Left lung (tissue), 10 donors: Measurements from ENCODE around the gene OTUB2. TPM values are rescaled to one million over a fixed set of nuclear protein-coding genes. Genes with fewer than 3 reads are reported as not detected.
"Not testable (repeated sequence)": the region's sequence is repeated elsewhere in the genome, so short reads cannot be mapped to it uniquely, and the experiment has no call there.

Experiments
- ATAC-seq: fragments of 200-7000 bp; cut with Tn5 transposase; one replicate; pipeline ENCODE4 v1.9.1; 2020; ENCODE audit warnings: moderate library complexity
- DNase-seq, 4 donors: peaks; one replicate each; pipeline ENCODE4 v3.0.0-alpha.2; 2013 to 2020
- H3K27ac ChIP-seq, 2 donors: fragments of 200-600 bp; sonication (generic) in 1 of 2; one replicate each; pipeline versions ENCODE4 v1.5.0 to v1.8.0; 2020 to 2021
- H3K27me3 ChIP-seq, 2 donors: fragments of 200-600 bp; sonication (generic) in 1 of 2; one replicate each; pipeline versions ENCODE4 v1.5.0 to v1.8.0; 2020 to 2021
- H3K36me3 ChIP-seq, 2 donors: fragments of 200-600 bp; sonication (generic) in 1 of 2; one replicate each; pipeline versions ENCODE4 v1.5.0 to v1.8.0; 2020 to 2021
- H3K4me1 ChIP-seq, 2 donors: fragments of 200-600 bp; one replicate each; pipeline ENCODE4 v1.8.0; 2021
- H3K4me3 ChIP-seq, 2 donors: fragments of 200-600 bp; sonication (generic) in 1 of 2; one replicate each; pipeline versions ENCODE4 v1.5.0 to v1.8.0; 2020 to 2021; ENCODE audit warnings: mild to moderate bottlenecking in 1 of 2
- H3K9me3 ChIP-seq, 2 donors: fragments of 200-600 bp; sonication (generic) in 1 of 2; one replicate each; pipeline versions ENCODE4 v1.5.0 to v1.8.0; 2020 to 2021
- CTCF ChIP-seq, 2 donors: fragments of 200-600 bp; sonication (generic) in 1 of 2; IDR thresholded peaks; one replicate each; pipeline versions ENCODE4 v1.5.0 to v1.8.0; 2021; ENCODE audit warnings: antibody characterized with exemption in 2 of 2
- intact Hi-C, 2 donors: fragments of 100-400 bp; cut with DNase I; formaldehyde crosslinking; loops; one replicate each; pipeline versions ENCODE4 v1.11.2 to v1.14.2; 2022
- polyA plus RNA-seq, 6 donors: library from polyadenylated mRNA; unstranded; fragments of 120-200 nt; gene quantifications; one replicate each; pipeline ENCODE4 v1.2.1, GENCODE V29; 2013; ENCODE audit not compliant: insufficient read length in 6 of 6
- total RNA-seq, 2 donors: library from RNA; stranded (reverse); fragmentation: NEBNext Ultra II Directional; extraction: Animal tissue kit (Norgen Biotek cat#: 25700); gene quantifications; one replicate each; pipeline ENCODE4 v1.2.1, GENCODE V29; 2021
- donor health status: DM: no; HTN: yes; CAD: no.
- donor health status: DM: no; HTN: no; CAD: no.

Gene OTUB2
- total and polyA plus RNA-seq, 8 donors, result 1.2 to 5.4 (median 3.9) TPM

DNA sequence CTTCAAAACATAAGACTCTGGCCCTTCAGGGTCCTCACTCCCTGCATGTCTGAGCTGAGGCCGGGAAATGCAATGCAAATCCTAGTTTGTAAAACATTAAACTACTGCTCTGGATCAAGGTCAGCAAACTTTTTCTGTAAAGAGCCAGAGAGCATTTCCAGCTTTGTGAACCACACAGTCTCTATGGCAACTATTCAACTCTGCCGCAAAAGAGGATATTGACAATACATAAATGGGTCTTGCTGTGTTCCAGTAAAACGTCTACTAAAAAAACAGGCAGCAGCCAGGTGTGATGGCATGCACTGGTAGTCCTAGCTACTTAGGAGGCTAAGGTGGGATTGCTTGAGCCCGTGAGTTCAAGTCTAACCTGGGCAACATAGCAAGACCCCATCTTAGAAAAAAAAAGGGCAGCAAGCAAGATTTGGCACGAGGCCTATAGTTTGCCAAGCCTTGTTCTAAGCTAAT lies 32.6 kb downstream of the OTUB2 start:
- peaks cover 0 to 4% of the 10 kb centered on the region in 2 donors for H3K4me1 ChIP-seq
- no peak overlapping the region for H3K4me3 ChIP-seq
- intact Hi-C loops, result no loop called here
- DNase-seq (no peak), ATAC-seq (peak; percentile 66)
- peaks cover 0 to 89% of the 10 kb centered on the region in 2 donors for H3K36me3 ChIP-seq
- H3K9me3 ChIP-seq, result no peaks in the 10 kb centered on the region
- H3K27ac ChIP-seq, result no peak overlapping the region
- TF ChIP-seq CTCF (IDR thresholded peaks at IDR 0.05), result no peak
- H3K27me3 ChIP-seq, result no peaks in the 10 kb centered on the region

DNA sequence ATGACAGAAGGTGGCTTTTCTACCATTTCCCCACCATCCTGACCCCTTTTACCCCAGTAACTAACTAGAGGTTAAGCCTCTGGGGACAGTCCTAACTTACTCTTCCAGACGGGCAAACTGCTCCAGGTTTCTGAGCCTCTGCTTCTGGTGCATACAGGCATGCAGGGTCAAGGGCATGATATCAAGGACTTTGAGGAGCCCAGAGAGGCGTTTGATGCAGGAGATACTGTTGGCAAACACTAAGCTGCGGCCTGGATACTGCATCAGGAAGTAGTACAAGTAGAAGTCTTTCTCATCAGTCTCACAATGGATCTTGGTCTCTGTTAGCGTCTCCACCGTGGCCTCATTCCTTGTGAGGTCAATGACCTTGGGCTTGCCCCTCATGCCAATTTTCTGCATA lies 33.9 kb downstream of the OTUB2 start:
- peaks cover 0 to 76% of the 10 kb centered on the region in 2 donors for H3K36me3 ChIP-seq

GRCh38 chr14:94062344-94062940 lies 36.3 kb downstream of the OTUB2 start:
- Histone ChIP-seq H3K27ac (peak overlapping the region in 1 of 2 donors; percentile 42), H3K27me3 (no peaks in the 10 kb centered on the region), H3K36me3 (peaks cover 0 to 51% of the 10 kb centered on the region in 2 donors), H3K9me3 (no peaks in the 10 kb centered on the region), H3K4me1 (peaks cover 0 to 19% of the 10 kb centered on the region in 2 donors), H3K4me3 (no peak overlapping the region)
- intact Hi-C loops, result no loop called here
- TF ChIP-seq CTCF (IDR thresholded peaks at IDR 0.05), result no peak
- DNase-seq, result no peak
- no peak for ATAC-seq

More for the DNA sequence above, 33.9 kb downstream of the OTUB2 start:
- intact Hi-C loops, result no loop called here
- Histone ChIP-seq H3K27me3 (no peaks in the 10 kb centered on the region), H3K4me3 (no peak overlapping the region), H3K27ac (no peak overlapping the region), H3K4me1 (peaks cover 0 to 4% of the 10 kb centered on the region in 2 donors), H3K9me3 (no peaks in the 10 kb centered on the region)
- DNase-seq (no peak), ATAC-seq (no peak)
- TF ChIP-seq CTCF (IDR thresholded peaks at IDR 0.05), result no peak

- Histone ChIP-seq H3K9me3 (peaks cover 0 to 16% of the 10 kb centered on the region in 2 donors), H3K27ac (no peak overlapping the region), H3K4me3 (no peak overlapping the region), H3K27me3 (no peaks in the 10 kb centered on the region), H3K4me1 (peaks cover 0 to 15% of the 10 kb centered on the region in 2 donors), H3K36me3 (peaks cover 0 to 14% of the 10 kb centered on the region in 2 donors)
- DNase-seq (no peak), ATAC-seq (peak; percentile 27)
- no peak for TF ChIP-seq CTCF (IDR thresholded peaks at IDR 0.05)
- intact Hi-C loops, result no loop called here
Observed at GRCh38 chr14:94066089-94066676, 40.0 kb downstream of the OTUB2 start.

GRCh38 chr14:94072076-94072475 lies 45.9 kb downstream of the OTUB2 start:
- Histone ChIP-seq H3K9me3 (peaks cover 0 to 47% of the 10 kb centered on the region in 2 donors), H3K36me3 (peaks cover 0 to 11% of the 10 kb centered on the region in 2 donors), H3K4me1 (peaks cover 2 to 16% of the 10 kb centered on the region in 2 donors)
- intact Hi-C loops, H3K27me3 ChIP-seq, H3K4me3 ChIP-seq, H3K27ac ChIP-seq, DNase-seq, ATAC-seq: not testable (repeated sequence)
